IgD-negative memory B cell (primary cell): ENCODE measurements around the gene DDX54. TPM values are rescaled to one million over a fixed set of nuclear protein-coding genes. Genes with fewer than 3 reads are reported as not detected.
"Not testable (repeated sequence)": the region's sequence is repeated elsewhere in the genome, so short reads cannot be mapped to it uniquely, and the experiment has no call there.

Source experiments
- H3K27ac Mint-ChIP-seq, 3 donors: one replicate each; pipeline ENCODE4 v1.8.0; 2020 to 2022; ENCODE audit warnings: mild to moderate bottlenecking in 3 of 3, mixed read lengths in 3 of 3, moderate library complexity in 1 of 3
- H3K27me3 Mint-ChIP-seq: one replicate; pipeline ENCODE4 v1.8.0; 2021; ENCODE audit warnings: mixed read lengths
- H3K36me3 Mint-ChIP-seq: one replicate; pipeline ENCODE4 v1.8.0; 2020; ENCODE audit warnings: mild to moderate bottlenecking, mixed read lengths
- H3K4me1 Mint-ChIP-seq, 3 donors: one replicate each; pipeline ENCODE4 v1.8.0; 2020 to 2022; ENCODE audit warnings: mixed read lengths in 3 of 3, mild to moderate bottlenecking in 1 of 3
- H3K4me3 Mint-ChIP-seq, 4 donors: one replicate each; pipeline ENCODE4 v1.8.0; 2020 to 2022; ENCODE audit warnings: mild to moderate bottlenecking in 4 of 4, mixed read lengths in 4 of 4, moderate library complexity in 3 of 4
- H3K9me3 Mint-ChIP-seq, 3 donors: one replicate each; pipeline ENCODE4 v1.8.0; 2020 to 2021; ENCODE audit warnings: mixed read lengths in 3 of 3, mild to moderate bottlenecking in 1 of 3
- polyA plus RNA-seq: library from polyadenylated mRNA; unstranded; fragments of 300-500 nt; fragmentation: Illumina TruSeq; gene quantifications from one replicate; pipeline ENCODE4 v1.2.3, GENCODE V29; 2021

The DDX54 gene
- polyA plus RNA-seq, 1 donor from 2014 or later: 34.2 TPM

DNA sequence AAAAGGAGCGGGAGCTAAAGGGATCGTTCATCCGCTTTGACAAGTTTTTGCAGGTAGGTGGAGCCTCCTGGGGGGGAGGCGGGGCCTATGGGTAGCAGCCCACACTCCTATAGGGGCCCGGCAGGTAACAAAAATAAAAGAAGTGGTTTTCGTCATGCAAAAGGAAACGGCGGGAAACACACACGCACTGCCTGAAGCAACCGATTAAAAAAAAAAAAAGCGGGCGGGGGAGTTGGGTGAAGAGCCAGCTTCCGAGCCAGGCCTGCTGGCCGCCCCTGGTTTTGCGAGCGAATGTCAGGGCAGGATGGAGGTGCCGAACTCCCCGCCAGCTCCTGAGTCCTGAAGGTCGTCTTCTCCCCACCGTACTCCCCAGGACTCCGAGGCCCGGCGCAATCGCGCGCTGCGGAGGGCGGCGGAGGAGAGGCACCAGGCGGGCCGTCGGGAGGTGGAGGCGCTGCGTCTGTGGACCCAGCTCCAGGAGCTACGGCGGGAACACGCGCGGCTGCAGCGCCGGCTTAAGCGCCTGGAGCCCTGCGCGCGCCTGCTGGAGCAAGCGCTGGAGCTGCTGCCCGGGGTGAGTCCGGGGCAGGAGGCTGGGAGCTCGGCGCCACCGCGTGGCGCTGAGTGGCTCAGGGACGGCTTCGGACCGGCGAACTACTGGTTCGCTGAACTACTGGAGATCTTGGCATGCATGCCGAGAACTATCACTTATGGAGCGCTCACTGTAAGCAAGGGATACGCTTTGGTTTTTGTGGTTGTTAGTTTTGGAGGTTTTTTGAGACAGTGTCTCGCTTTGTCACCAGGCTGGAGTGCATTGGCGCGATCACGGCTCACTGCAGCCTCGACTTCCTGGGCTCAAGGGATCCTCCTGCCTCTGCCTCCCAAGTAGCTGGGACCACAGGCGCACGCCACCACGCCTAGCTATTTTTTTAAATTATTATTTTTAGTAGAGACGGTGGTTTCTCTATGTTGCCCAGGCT is 32.2 kb downstream of the DDX54 start:
- peaks cover 17% of the 10 kb centered on the region for H3K27me3 Mint-ChIP-seq
- peaks cover 2% of the 10 kb centered on the region for H3K36me3 Mint-ChIP-seq
- H3K27ac Mint-ChIP-seq: no peak overlapping the region
- peaks cover 5 to 9% (median 6%) of the 10 kb centered on the region in 3 donors for H3K4me1 Mint-ChIP-seq
- peak overlapping the region; percentile 34 to 92 (median 79) for H3K4me3 Mint-ChIP-seq
- H3K9me3 Mint-ChIP-seq: no peaks in the 10 kb centered on the region

DNA sequence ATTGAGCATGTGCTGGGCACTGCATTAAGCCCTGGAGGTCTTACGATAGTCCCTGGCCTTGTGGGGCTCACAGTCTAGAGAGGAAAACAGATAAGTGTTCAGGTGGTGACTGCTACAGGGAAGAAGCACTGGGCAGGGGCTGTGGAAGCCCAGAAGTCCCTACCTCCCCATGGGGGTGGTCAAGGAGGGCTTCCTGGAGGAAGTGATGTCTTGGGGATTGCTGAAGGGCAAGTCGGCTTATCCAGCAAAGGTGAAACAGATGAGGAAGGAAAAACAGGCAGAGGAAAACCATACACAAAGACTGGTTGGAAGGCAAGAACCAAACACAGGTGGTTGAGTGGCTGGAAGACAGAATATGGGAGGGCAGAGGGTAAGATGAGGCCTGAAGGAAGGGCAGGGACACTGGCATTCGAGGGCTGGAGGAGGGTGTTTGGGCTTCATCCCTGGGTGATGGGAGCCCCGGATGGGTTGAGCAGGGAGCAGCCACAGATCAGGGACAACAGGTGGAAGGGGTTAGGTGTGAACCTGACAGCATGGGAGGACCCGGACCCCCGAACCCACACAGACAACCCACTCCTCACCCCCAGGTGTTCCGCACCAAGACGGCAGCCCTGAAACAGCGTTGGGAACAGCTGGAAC is 33.0 kb downstream of the DDX54 start:
- peak overlapping the region; percentile 34 to 92 (median 79) for H3K4me3 Mint-ChIP-seq
- peaks cover 2% of the 10 kb centered on the region for H3K36me3 Mint-ChIP-seq
- no peak overlapping the region for H3K27ac Mint-ChIP-seq
- H3K4me1 Mint-ChIP-seq: peaks cover 5 to 9% (median 6%) of the 10 kb centered on the region in 3 donors
- H3K27me3 Mint-ChIP-seq: peaks cover 17% of the 10 kb centered on the region
- H3K9me3 Mint-ChIP-seq: peaks cover 0 to 3% (median 2%) of the 10 kb centered on the region in 3 donors

DNA sequence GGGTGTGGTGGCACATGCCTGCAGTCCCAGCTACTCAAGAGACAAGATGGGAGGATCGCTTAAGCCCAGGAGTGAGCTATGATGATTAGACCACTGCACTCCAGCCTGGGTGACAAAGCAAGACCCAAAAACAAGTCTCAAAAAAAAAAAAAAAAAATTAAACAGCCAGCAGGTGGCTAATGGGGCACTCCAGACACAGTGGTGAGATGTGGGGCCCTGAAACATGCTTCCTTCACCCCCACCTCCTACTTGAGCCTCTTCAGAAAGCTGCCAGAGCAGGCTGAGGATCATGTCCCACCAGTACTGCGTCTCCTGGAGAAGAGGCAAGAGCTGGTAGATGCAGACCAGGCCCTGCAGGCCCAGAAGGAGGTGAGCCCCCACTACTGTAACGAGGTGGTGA is 33.6 kb downstream of the DDX54 start:
- Mint-ChIP-seq H3K4me1 (peaks cover under 1 to 9% (median 6%) of the 10 kb centered on the region in 3 donors), H3K36me3 (peaks cover under 1% of the 10 kb centered on the region)

DNA sequence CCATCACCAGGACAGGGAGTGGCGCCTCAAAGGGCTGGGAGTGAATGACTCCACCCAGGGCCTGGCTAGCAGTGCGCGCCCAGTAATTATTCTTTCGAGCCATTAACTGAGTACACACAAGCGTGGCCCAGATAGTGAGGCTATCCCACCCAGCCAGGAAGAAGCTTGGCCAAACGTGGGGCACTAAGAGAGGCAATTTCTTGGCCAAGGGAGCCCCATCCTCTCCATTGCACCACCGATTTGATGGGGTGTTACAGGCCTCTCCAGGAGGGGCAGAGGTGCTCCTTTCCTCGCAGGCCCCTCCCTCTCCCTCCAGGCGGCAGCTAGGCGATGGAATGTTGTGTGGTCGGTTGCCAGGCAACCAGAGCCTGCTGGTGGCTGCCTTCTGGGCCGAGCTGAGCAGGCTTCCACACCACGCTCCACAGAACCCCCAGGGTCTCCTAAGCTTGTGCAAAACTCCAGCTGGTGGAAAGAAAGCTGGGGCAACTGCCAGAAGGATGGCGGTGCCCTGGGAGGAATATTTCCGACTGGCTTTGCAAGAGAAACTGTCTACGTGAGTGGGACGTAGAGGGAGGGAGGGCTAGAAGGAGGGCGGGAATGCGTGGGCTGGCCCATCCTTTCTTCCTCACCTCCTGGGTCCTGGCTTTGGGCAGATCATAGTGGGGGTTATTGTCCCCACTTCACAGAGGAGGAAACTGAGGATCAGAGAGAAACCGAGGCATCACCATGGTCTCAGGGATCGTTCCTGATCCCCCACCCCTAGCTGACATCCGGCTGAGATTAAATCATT is 35.7 kb downstream of the DDX54 start, which contains the start of gene CFAP73:
TSS of gene CFAP73 (plus strand) at position 364 of the 790 bp plus-strand sequence. CDS start at position 498, 134 bp downstream.
- H3K27me3 Mint-ChIP-seq: peaks cover 17% of the 10 kb centered on the region
- peak within 1 kb of the TSS in 1 of 4 donors; percentile 10 for H3K4me3 Mint-ChIP-seq
- no peak within 1 kb of the TSS for H3K27ac Mint-ChIP-seq
- H3K4me1 Mint-ChIP-seq: peaks cover 0 to 9% (median 6%) of the 10 kb centered on the region in 3 donors
- no peaks in the 10 kb centered on the region for H3K36me3 Mint-ChIP-seq
- H3K9me3 Mint-ChIP-seq: peaks cover 0 to 6% (median 5%) of the 10 kb centered on the region in 3 donors

More for the DNA sequence above, 33.6 kb downstream of the DDX54 start:
- Mint-ChIP-seq H3K4me3 (peak overlapping the region in 1 of 4 donors; percentile 55), H3K9me3 (peaks cover 0 to 6% (median 5%) of the 10 kb centered on the region in 3 donors), H3K27ac (no peak overlapping the region), H3K27me3 (peaks cover 17% of the 10 kb centered on the region)

DNA sequence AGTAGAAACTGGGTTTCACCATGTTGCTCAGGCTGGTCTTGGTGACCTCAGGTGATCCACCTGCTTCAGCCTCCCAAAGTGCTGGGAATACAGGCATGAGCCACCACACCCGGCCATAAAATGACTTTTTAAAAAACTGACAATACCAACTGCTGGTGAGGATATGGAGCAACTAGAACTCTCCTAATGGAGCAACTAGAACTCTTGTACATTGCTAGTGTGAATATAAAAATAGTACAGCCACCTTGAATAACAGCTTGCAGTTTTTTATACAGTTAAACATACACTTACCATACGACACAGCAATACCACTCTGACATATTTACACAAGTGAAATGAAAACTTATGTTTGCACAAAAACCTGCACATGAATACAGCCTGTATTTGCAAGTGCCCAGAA is 38.3 kb downstream of the DDX54 start:
- Mint-ChIP-seq H3K27me3 (peaks cover 5% of the 10 kb centered on the region), H3K27ac (peak overlapping the region in 1 of 3 donors; percentile 19), H3K36me3 (no peaks in the 10 kb centered on the region), H3K4me1 (peaks cover 3 to 7% (median 5%) of the 10 kb centered on the region in 3 donors), H3K4me3 (no peak overlapping the region), H3K9me3 (peaks cover 0 to 6% (median 5%) of the 10 kb centered on the region in 3 donors)

DNA sequence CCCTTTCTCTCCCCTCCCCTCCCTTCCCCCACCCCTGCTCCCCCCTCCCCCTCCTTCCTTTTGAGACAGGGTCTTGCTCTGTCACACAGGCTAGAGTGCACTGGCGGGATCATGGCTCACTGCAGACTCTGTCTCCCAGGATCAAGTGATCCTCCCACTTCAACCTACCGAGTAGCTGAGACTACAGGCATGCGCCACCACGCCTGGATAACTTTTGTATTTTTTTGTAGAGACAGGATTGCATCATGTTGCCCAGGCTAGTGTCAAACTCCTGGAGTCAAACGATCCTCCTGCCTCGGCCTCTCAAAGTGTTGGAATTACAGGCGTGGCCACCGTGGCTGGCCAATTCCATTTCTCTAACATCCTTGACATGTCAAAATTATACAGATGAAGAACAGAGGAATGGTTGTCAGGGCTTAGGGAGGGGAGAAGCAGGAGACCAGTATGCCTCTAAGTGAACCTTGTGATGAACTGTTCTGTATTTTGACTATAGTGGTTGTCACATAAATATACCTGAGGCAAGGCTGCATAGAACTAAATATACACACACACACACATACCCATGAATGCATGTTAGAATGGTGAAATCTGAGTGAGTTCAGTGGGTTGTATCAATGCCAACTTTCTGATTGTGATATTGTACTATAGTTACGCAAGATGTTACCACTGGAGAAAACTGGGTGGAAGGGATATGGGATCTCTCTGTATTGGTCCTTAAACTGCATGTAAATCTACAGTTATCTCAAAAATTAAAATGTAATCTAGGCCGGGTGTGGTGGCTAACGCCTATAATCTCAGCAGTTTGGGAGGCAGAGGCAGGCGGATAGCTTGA is 39.3 kb downstream of the DDX54 start:
- Mint-ChIP-seq H3K36me3 (no peaks in the 10 kb centered on the region), H3K4me1 (peaks cover 3 to 7% (median 5%) of the 10 kb centered on the region in 3 donors), H3K4me3 (no peak overlapping the region), H3K9me3 (peaks cover 0 to 6% (median 5%) of the 10 kb centered on the region in 3 donors), H3K27me3 (peaks cover 3% of the 10 kb centered on the region), H3K27ac (no peak overlapping the region)

DNA sequence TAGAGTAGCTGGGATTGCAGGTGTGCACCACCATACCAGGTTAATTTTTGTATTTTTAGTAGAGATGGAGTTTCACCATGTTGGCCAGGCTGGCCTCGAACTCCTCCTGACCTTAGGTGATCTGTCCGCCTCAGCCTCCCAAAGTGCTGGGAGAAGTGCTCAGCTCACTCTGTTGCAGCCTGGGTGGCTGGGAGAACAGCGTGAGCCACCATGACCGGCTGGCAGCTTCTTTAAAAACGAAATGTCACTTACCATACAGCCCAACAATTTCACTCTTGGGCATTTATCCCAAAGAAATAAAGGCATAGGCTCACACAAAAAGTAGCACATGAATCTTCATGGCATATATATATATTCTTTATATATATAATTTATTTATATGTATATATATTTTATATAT is 40.5 kb downstream of the DDX54 start:
- peaks cover under 1% of the 10 kb centered on the region for H3K27me3 Mint-ChIP-seq
- H3K36me3 Mint-ChIP-seq: no peaks in the 10 kb centered on the region
- H3K9me3 Mint-ChIP-seq: peaks cover 0 to 6% (median 5%) of the 10 kb centered on the region in 3 donors
- H3K4me3 Mint-ChIP-seq: no peak overlapping the region
- H3K4me1 Mint-ChIP-seq: peaks cover 3 to 9% (median 7%) of the 10 kb centered on the region in 3 donors
- H3K27ac Mint-ChIP-seq: no peak overlapping the region

DNA sequence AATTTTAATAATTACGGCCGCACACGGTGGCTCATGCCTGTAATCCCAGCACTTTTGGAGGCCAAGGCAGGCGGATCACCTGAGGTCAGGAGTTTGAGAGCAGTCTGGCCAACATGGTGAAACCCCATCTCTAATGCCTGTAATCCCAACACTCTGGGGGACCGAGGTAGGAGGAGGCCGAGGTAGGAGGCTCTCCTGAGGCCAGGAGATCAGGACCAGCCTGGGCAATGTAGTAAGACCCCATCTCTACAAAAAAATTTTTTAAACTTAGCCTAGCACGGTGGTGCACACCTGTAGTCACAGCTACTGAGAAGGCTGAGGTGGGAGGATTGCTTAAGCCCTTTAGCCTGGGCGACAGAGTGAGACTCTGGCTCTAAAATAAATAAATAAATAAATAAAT is 41.3 kb downstream of the DDX54 start:
- H3K27me3 Mint-ChIP-seq: no peaks in the 10 kb centered on the region
- no peak overlapping the region for H3K27ac Mint-ChIP-seq
- peaks cover 0 to 6% (median 5%) of the 10 kb centered on the region in 3 donors for H3K9me3 Mint-ChIP-seq
- H3K36me3 Mint-ChIP-seq: no peaks in the 10 kb centered on the region
- no peak overlapping the region for H3K4me3 Mint-ChIP-seq
- H3K4me1 Mint-ChIP-seq: peaks cover 3 to 9% (median 7%) of the 10 kb centered on the region in 3 donors

DNA sequence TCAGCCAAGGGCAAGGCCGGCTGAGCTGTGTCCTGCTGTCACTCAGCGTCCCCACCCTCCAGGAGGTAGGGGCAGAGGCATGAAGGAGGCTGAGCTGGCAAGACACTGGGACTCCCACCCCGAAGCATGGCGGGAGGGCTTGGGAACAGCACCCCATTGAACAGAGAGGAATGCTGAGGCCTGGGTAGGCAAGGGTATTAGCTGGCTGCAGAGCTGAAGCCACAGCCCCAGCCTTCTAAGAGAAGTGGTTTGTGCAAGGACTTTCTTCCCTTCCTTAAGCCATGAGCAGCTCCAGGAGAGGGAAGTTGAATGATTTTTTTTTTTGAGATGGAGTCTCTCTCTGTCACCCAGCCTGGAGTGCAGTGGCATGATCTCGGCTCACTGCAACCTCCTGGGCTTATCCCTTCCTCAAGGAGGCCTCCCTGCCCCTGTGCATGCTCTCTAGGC is 42.4 kb downstream of the DDX54 start:
- peak overlapping the region in 1 of 4 donors; percentile 9 for H3K4me3 Mint-ChIP-seq
- H3K27me3 Mint-ChIP-seq: no peaks in the 10 kb centered on the region
- peaks cover 0 to 6% (median 5%) of the 10 kb centered on the region in 3 donors for H3K9me3 Mint-ChIP-seq
- no peak overlapping the region for H3K27ac Mint-ChIP-seq
- peaks cover 3 to 9% (median 7%) of the 10 kb centered on the region in 3 donors for H3K4me1 Mint-ChIP-seq
- H3K36me3 Mint-ChIP-seq: no peaks in the 10 kb centered on the region

DNA sequence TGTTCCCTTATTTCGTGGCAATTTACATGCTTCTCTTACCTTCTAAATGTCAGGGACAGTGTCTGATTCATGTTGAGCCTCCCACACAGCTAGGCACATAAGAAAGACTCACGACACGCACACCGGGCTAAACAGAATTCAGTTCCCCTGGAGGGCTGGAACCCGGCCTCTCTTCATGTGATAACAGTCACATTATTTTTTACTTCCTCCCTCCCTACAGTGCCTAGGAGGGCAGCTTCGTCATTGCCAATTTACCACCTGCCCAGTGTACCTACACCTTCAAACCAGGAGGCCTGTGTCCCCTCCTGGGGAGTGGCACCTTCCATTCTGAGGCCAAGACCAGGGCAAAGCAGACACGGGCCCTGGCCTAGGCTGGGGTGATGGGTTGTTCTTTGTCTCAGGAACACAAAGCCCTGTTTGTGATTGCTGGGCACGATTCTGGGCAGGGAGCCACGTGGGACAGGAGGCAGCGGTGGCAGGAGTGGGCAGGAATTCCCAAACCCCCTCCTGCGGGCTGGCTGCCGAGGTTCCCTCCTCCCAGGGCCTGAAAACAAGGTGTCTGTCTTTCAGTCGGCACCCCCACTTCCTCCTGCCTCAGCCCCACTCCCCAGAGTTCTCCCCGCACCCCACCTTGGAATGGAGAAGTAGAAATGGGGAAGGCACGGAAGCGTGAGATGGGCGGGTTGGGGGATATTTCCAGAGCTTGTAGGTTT is 42.9 kb downstream of the DDX54 start:
- Mint-ChIP-seq H3K27ac (no peak overlapping the region), H3K4me1 (peaks cover 3 to 9% (median 7%) of the 10 kb centered on the region in 3 donors), H3K27me3 (peaks cover 2% of the 10 kb centered on the region), H3K9me3 (peaks cover 0 to 4% (median 3%) of the 10 kb centered on the region in 3 donors), H3K36me3 (no peaks in the 10 kb centered on the region), H3K4me3 (peak overlapping the region in 2 of 4 donors; percentile 9 to 68)

DNA sequence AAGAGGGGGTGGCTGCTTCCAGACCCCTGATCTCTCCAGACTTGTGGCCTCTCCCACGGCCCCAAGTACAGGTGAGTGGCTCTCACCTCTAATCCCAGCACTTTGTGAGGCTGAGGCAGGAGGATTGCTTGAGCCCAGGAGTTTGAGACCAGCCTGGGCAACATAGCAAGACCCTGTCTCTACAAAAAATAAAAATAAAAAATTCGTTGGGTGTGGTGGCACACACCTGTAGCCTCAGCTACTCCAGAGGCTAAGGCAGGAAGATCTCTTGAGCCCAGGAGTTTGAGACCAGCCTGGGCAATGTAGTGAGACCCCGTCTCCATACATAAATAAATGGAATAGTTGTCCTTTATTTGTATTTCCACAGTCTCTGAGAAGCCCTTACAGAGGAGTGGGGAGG is 43.6 kb downstream of the DDX54 start:
- H3K4me3 Mint-ChIP-seq, H3K4me1 Mint-ChIP-seq, H3K9me3 Mint-ChIP-seq, H3K27ac Mint-ChIP-seq, H3K27me3 Mint-ChIP-seq, H3K36me3 Mint-ChIP-seq: not testable (repeated sequence)

DNA sequence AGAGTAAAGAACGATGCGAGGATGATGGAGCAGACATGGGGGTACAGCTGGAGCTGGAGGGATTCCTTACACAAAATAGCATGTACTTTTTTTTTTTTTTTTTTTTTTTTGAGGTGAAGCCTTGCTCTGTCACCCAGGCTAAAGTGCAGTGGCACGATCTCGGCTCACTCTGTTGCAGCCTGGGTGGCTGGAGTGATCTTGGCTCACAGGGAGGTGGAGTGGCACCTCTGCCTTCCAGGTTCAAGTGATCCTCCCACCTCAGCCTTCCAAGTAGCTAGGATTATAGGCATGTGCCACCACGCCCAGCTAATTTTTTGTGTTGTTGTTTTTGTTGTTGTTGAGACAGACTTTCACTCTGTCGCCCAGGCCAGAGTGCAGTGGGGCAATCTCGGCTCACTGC is 44.6 kb downstream of the DDX54 start:
- no peak overlapping the region for H3K27ac Mint-ChIP-seq
- H3K4me1 Mint-ChIP-seq: peaks cover 7 to 12% (median 9%) of the 10 kb centered on the region in 3 donors
- no peaks in the 10 kb centered on the region for H3K9me3 Mint-ChIP-seq
- H3K36me3 Mint-ChIP-seq: no peaks in the 10 kb centered on the region
- peaks cover 9% of the 10 kb centered on the region for H3K27me3 Mint-ChIP-seq
- no peak overlapping the region for H3K4me3 Mint-ChIP-seq

DNA sequence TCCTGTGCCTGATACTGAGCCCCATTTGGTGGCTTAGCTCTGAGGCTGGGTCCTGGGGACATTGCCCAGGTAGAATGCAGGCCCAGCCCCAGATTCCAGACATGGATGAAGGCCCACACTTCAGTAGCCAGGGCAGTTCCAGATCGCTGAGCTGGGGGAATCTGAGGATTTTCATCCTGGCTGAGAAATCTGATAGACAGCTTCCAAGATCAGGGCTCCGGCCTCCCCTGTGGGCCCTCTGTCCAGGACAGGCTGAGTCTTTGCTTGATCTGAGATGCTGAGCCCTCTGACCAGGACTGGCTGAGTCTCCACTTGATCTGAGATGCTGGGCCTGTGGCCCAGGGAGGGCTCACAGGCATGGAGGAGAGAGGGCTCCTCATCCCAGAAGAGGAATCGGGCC is 46.5 kb downstream of the DDX54 start:
- Mint-ChIP-seq H3K36me3 (no peaks in the 10 kb centered on the region), H3K9me3 (peaks cover 0 to 1% (median 0%) of the 10 kb centered on the region in 3 donors), H3K27ac (no peak overlapping the region), H3K4me1 (peaks cover 7 to 12% (median 9%) of the 10 kb centered on the region in 3 donors), H3K27me3 (peaks cover 13% of the 10 kb centered on the region), H3K4me3 (no peak overlapping the region)
